SH-SY5Y (cell line): ENCODE data around the gene MAGIX.

Experiments
- GATA2 ChIP-seq: IDR thresholded peaks from 2 replicates; pipeline ENCODE4 v1.6.1; 2011; ENCODE audit warnings: mild to moderate bottlenecking, low read depth, low read length
- GATA3 ChIP-seq: IDR thresholded peaks from 2 replicates; pipeline ENCODE4 v1.6.1; 2011; ENCODE audit warnings: low read depth, mild to moderate bottlenecking, low read length, moderate library complexity

- TF ChIP-seq GATA2 = no peak
- TF ChIP-seq GATA3 = no peak
Measured at GRCh38 chrX:49203536-49203935, 41.0 kb downstream of the MAGIX start.
